ENCODE results near the gene AAMP.

Gene AAMP

DNA sequence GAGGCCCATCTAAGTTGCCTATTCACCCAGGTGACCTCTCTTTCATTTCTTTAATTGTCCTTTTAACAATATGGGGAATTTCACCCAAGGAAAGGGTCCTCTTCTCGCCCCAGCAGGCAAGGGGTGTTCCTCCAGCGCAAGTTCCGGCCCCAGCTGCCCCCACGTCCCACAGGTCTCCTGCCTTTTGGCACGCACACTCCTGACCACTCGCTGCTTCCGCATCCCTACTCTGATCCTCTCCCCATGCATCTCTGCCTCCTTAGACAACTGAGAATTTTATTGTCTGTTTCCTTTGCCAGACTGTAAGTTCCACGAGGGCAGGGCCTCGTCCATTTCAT is 53.6 kb downstream of the AAMP start:
- intact Hi-C loops (cut with DNase I; ENCODE audit: low total_unique reads) = loop anchor here (10.0 kb wide), 1 partner anchor 48 kb away; the partner anchor contains the start of gene GPBAR1
- no peaks in the 10 kb centered on the region for H3K36me3 ChIP-seq
- peak in 1 of 2 donors; percentile 67 for DNase-seq
- H3K27ac ChIP-seq = peak overlapping the region; percentile 94 to 99
- no peaks in the 10 kb centered on the region for H3K9me3 ChIP-seq
- H3K27me3 ChIP-seq = no peaks in the 10 kb centered on the region
- peak overlapping the region; percentile 98 to 99 for H3K4me3 ChIP-seq
- peaks cover 0 to 40% (median 34%) of the 10 kb centered on the region in 4 donors for H3K4me1 ChIP-seq
- TF ChIP-seq, protein P1, sequence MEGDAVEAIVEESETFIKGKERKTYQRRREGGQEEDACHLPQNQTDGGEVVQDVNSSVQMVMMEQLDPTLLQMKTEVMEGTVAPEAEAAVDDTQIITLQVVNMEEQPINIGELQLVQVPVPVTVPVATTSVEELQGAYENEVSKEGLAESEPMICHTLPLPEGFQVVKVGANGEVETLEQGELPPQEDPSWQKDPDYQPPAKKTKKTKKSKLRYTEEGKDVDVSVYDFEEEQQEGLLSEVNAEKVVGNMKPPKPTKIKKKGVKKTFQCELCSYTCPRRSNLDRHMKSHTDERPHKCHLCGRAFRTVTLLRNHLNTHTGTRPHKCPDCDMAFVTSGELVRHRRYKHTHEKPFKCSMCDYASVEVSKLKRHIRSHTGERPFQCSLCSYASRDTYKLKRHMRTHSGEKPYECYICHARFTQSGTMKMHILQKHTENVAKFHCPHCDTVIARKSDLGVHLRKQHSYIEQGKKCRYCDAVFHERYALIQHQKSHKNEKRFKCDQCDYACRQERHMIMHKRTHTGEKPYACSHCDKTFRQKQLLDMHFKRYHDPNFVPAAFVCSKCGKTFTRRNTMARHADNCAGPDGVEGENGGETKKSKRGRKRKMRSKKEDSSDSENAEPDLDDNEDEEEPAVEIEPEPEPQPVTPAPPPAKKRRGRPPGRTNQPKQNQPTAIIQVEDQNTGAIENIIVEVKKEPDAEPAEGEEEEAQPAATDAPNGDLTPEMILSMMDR (IDR thresholded peaks at IDR 0.05) = no peak

Measured in tibial artery (tissue), 4 donors.